M059J (cell line): ENCODE results near the gene MTX1. TPM values are rescaled to one million over a fixed set of nuclear protein-coding genes. Genes with fewer than 3 reads are reported as not detected.
"Not testable (repeated sequence)": the region's sequence is repeated elsewhere in the genome, so short reads cannot be mapped to it uniquely, and the experiment has no call there.

Experiments used
- DNase-seq: peaks from one replicate; pipeline ENCODE4 v3.0.0-alpha.2; 2012; ENCODE audit warnings: low read depth
- total RNA-seq: library from RNA; depleted of rRNA; stranded (reverse); fragments of >200 nt; shearing (Covaris generic); gene quantifications from 2 replicates; pipeline ENCODE4 v1.2.3, GENCODE V29; 2014; rRNA removed

The MTX1 gene, protein sequence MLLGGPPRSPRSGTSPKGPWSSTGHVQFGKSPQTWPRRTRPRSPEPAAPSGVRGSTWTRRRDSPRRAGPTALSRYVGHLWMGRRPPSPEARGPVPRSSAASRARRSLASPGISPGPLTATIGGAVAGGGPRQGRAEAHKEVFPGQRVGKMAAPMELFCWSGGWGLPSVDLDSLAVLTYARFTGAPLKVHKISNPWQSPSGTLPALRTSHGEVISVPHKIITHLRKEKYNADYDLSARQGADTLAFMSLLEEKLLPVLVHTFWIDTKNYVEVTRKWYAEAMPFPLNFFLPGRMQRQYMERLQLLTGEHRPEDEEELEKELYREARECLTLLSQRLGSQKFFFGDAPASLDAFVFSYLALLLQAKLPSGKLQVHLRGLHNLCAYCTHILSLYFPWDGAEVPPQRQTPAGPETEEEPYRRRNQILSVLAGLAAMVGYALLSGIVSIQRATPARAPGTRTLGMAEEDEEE
- total RNA-seq, result 92.8 and 95.2 TPM in 2 replicates

GRCh38 chr1:155208541-155209311 is at the start of gene MTX1:
Gene MTX1, plus strand, starts transcription at chr1:155208695. Its CDS starts 110 bp downstream, at chr1:155208805.
- DNase-seq, result peak; percentile 90

DNA sequence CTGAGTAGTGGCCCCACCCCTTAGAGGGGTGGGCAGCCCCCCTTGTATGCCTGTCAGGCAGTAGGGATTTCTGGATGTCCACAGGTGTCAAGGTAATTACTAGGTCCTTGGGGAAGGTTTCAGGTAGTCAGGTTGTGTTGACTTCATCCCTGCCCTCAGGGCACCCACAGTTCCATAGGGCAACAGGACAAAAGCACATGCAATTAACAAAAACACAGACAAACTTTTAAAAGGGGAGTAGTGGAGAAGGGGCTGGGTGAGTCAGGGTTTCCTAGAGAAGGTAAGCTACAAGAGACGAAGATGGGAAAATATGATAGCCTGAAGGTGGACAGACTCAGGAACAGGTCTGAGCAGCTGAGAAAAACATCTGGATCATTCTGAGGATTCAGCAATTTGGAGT is 49.5 kb upstream of the MTX1 start:
- no peak for DNase-seq

- DNase-seq, result no peak
Measured at GRCh38 chr1:155160128-155160527, 48.4 kb upstream of the MTX1 start.

DNA sequence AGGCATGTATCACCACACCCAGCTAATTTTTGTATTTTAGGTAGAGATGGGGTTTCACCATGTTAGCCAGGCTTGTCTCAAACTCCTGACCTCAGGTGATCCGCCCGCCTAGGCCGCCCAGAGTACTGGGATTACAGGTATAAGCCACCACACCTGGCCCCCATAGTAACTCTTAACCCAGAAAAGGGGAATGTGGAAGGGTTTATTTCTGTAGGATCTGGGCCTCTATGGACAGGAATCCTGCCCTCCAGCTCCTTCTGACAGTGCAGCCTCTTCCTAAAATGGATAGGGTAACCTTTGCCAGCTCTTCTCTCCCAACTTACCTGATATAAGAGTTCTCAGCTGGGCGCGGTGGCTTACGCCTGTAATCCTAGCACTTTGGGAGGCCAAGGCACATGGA is 45.9 kb upstream of the MTX1 start:
- DNase-seq, result not testable (repeated sequence)

- DNase-seq, result not testable (repeated sequence)
Measured at GRCh38 chr1:155163785-155164184, 44.7 kb upstream of the MTX1 start.

DNA sequence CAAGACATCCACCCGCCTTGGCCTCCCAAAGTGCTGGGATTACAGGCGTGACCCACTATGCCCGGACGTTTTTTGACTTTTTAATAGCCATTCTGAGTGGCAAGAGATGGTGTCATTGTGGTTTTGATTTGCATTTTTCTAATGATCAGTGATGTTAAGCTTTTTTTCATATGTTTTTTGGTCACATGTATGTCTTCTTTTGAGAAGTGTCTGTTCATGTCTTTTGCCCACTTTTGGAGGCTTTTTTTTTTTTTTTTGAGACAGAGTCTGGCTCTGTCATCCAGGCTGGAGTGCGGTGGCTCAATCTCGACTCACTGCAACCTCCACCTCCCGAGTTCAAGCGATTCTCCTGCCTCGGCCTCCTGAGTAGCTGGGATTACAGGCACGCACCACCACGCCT is 43.9 kb upstream of the MTX1 start:
- not testable (repeated sequence) for DNase-seq

DNA sequence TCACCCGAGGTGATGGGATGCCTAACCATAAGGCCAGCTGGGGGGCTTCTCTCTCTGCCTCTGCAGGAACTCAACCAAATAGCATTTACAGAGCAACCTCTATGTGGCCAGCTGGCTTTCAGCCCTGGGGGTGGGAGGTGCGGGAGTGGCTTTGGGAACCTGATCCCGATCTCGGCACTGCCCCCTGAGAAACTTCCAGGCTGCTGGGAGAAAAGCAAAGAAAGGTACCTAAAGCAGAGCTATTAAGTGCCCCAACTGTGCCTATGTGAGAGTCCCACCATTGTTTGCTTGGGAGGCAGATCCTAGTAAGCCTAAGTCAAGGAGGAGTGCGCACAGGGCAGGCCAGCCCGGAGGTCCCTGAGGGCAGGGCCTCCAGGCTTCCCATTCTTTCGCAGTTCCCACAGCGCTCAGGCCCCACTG is 42.4 kb upstream of the MTX1 start:
- DNase-seq, result no peak

DNA sequence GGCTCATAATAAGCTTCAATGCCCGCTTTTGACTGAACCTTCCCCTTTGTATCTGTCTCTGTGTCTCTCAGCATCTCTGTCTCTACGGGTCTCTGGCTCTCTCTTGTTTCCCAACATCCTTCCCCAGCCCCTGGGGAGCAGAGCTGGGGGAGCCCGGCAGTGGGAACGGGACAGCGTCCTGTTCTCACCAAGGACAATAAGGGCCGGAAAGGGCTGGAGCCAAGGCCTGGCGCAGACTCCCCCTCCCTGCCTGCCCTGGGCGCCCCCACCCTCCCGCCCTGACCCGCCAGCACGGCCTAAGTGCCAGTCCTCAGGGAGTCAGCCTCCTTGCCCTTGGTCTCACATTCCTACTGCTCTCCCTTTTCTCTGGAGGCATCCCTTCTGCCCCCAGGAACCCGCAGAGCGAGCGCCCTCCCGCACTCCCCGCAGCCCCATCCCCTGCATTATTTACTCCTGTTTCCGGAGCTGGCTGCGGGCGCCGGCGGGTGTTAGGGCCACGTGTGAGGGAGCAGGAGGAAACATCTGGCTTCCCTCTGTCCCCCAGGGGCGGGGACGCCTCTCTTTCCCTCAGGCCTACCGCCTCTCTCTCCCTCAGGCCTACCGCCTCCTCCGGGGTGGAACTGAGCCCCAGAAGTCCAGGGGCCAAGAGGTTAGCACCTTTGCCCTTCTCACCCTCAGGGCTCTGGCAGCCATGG is 41.9 kb upstream of the MTX1 start:
- DNase-seq, result no peak

- peak; percentile 82 for DNase-seq
Measured at GRCh38 chr1:155167166-155168104, 41.1 kb upstream of the MTX1 start.

GRCh38 chr1:155168105-155168445 is 40.4 kb upstream of the MTX1 start:
- not testable (repeated sequence) for DNase-seq

DNA sequence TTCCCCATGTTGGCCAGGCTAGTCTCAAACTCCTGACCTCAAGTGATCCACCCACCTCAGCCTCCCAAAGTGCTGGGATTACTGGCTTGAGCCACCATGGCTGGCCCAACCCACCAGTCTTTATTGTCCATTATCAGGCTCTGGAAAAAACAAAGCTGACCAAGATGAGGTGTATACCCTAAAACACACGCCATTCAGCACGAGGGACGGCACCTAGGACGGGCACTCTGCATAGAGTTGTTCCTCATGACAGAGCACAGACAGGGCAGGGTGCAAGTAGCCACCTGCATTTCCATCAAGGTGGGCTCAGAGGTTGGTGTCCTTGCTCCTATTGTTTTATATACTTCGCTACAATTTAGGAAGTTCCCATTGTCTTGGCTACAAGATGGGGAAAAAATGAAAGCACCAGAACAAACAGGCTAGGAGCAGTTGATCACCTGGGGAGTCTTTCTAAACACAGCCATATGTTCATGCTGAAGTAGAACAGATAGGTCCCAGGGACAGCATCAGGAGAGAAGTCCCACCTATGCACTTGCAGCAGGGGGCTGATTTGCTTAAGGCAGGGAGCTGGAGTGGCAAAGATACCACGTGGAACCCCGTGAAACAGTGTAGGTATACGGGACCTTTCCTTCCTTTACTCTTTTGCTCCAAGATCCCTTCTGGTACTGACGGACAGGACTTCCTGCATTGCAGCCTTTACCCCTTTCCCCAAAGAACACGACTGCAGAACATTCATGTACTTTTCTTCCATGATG is 39.9 kb upstream of the MTX1 start:
- no peak for DNase-seq

GRCh38 chr1:155169541-155169940 is 39.0 kb upstream of the MTX1 start:
- DNase-seq, result no peak

GRCh38 chr1:155170101-155170785 is 38.3 kb upstream of the MTX1 start:
- DNase-seq, result no peak

DNA sequence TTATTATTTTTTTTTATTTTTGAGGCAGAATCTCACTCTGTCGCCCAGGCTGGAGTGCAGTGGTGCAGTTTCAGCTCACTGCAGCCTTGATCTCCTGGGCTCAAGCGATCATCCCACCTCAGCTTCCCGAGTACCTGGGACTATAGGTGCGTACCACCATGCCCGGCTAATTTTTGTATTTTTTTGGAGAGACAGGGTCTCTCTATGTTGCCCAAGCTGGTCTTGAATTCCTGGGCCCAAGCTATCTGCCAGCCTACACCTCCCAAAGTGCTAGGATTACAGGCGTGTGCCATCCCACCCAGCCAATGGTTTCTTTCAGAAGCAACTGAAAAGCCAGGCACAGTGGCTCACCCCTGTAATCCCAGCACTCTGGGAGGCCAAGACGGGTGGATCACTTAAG is 37.7 kb upstream of the MTX1 start:
- no peak for DNase-seq

- no peak for DNase-seq
Measured at GRCh38 chr1:155171836-155172731, 36.4 kb upstream of the MTX1 start.

DNA sequence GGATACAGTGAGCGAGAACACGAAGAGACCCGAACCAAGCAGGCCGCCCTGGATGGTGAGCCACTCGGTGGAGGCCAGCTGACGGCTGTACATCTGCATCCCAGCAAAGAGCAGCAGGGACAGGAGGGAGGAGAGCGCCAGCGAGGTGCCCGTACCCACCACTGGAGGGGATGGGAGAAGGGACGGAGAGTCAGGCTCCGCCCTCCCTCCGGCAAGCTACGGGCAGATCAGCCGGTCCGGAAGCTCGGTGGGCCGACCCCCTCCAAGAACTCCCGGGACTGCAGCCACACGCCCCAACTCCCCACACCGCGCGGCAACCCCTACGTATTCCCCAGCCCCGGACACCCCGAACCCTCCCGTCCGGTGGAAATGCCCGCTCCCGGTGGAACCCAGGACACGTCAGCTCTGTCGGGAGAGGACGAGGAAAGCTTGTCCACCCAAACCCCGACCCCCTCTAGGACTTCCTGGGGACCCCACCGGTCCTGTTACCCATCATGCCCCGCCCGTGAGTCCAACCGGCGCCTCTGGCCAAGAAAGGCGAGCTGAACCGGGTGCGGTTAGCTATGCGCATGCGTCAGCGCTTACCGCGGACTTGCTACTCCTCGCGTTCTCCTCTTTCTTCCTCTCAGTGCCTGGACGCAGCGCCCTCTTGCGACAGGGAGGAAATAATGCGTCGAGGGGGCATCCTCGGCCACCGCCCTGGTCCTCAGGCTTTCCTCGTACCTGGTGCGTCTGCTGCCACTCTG is 35.6 kb upstream of the MTX1 start, which contains the start of gene KRTCAP2:
KRTCAP2 (minus strand) TSS at position 573 of the 746 bp plus-strand sequence; CDS start at position 493, 80 bp downstream.
- peak; percentile 95 for DNase-seq

DNA sequence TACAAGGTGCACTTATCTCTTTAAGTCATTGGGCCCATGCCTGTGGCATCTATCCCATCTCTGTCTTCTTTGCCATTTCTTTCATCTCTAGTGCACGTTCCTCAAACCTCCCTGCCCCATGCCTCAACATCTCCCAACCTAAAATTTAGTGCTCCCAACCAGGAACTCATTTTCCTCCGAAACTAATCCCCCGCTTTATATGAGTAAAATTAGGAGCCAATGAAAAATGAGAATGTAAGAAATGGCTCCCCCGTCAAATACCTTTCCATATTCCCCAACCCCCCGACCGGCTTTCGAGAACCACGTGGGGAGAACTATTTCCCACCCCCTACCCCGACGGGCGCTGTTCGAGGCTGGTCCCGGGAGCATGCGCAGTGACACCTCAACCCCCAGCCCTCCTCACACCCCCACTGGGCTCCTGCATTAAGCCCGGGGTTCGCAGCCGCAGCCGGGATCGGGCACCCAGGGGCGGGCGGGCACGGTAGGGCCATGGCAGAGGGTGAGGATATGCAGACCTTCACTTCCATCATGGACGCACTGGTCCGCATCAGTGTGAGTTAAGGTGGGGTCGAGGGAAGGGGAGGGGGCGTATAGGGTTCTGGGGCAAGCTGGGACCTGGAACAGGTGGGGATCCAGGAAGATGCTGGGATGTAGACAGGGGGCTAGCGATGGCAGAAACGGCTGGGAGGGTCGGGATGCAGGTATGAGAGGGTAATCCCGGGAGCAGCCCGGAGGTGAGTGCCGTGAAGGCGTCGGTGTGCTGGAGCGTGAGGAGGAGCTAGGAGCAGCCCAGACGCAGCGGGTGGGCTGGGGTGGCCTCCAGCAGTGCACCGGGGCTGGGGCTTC is 34.8 kb upstream of the MTX1 start, which contains the start of gene TRIM46:
TRIM46 (plus strand) TSS at position 372 of the 846 bp plus-strand sequence; CDS start at position 490, 118 bp downstream.
- DNase-seq, result peak; percentile 59
